H1 (cell line): Measurements from ENCODE around the gene ZNF608.

ENCODE experiments used
- GABPA ChIP-seq: IDR thresholded peaks from 2 replicates; pipeline ENCODE4 v1.6.1; 2011; ENCODE audit warnings: mild to moderate bottlenecking, low read length, moderate library complexity, borderline replicate concordance; ENCODE audit not compliant: insufficient read depth
- POLR2A ChIP-seq, 2 experiments: IDR thresholded peaks; 1 replicate in 1 of 2; 2 replicates in 1 of 2; pipeline ENCODE4 v1.6.1; 2011; ENCODE audit warnings: low read depth in 2 of 2, low read length in 2 of 2, mild to moderate bottlenecking in 2 of 2; ENCODE audit errors: control extremely low read depth in 1 of 2

DNA sequence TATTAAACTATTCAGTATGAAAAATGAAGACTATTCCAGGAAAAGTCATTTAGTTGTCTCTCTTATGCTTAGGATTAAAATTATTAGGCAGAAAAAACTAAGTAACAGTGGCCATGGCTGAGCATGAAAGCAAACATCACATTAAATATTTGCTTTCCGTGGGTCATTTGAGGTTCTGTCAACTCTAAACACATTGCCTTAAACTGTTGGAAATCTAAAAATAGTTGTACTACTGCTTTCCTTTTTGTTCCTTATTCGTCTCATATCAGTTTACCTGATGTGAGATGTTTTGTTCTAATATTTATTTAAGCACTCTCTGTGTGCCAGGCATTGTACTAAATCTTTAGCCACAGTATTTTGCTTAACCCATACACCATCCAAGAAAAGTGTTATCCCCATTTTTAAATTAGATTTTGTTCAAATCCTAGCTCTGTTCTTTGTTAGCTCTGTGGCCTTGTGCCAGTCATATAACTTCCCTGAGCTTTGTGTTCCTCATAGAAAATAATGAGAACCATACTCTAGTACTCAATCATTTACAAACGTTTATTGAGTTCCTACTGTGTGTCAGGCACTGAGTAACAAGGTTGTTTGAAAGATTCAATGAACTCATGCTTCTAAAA is 18.7 kb upstream of the ZNF608 start:
- no peak for TF ChIP-seq GABPA
- no peak for TF ChIP-seq POLR2A (IDR thresholded peaks at IDR 0.05; ENCODE audit: control extremely low read depth in 1 of 2, low read depth in 2 of 2, low read length in 2 of 2)
